Fibroblast of mammary gland (primary cell): ENCODE results near the gene FCHSD2.

Experiments
- DNase-seq: peaks from one replicate; pipeline ENCODE4 v3.0.0-alpha.2; 2010; ENCODE audit warnings: low read depth
- H3K4me3 ChIP-seq: 2 replicates; pipeline ENCODE4 v1.5.1; 2011; ENCODE audit warnings: low read depth, mild to moderate bottlenecking, low read length, moderate library complexity; ENCODE audit not compliant: control insufficient read depth
- TF ChIP-seq, protein P1 (sequence below): conservative IDR thresholded peaks from 2 replicates; pipeline ENCODE4 v1.5.1; 2011; ENCODE audit warnings: low read depth, low read length, inconsistent platforms; ENCODE audit not compliant: control insufficient read depth, insufficient read depth

FCHSD2 gene

DNA sequence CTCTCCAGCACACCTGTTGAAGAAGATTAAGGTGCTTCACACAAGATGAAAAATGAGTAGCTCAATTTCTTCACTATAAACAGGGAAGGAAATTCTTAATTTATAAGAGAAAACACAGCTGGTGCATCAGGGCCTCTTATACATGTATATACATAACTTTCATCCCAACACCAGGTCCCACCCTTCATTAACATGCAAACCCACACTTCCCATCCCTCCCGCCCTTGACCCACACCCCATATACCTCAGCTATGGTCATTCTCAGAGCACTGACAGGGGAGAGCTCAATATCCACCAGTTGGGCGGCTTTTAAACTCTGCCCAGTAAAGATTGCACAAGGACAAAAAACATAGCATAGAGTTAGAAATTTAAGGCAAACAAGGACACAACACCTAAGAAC is 242.1 kb downstream of the FCHSD2 start:
- TF ChIP-seq, protein P1, sequence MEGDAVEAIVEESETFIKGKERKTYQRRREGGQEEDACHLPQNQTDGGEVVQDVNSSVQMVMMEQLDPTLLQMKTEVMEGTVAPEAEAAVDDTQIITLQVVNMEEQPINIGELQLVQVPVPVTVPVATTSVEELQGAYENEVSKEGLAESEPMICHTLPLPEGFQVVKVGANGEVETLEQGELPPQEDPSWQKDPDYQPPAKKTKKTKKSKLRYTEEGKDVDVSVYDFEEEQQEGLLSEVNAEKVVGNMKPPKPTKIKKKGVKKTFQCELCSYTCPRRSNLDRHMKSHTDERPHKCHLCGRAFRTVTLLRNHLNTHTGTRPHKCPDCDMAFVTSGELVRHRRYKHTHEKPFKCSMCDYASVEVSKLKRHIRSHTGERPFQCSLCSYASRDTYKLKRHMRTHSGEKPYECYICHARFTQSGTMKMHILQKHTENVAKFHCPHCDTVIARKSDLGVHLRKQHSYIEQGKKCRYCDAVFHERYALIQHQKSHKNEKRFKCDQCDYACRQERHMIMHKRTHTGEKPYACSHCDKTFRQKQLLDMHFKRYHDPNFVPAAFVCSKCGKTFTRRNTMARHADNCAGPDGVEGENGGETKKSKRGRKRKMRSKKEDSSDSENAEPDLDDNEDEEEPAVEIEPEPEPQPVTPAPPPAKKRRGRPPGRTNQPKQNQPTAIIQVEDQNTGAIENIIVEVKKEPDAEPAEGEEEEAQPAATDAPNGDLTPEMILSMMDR = no peak
- no peak for DNase-seq
- H3K4me3 ChIP-seq = no peak overlapping the region

DNA sequence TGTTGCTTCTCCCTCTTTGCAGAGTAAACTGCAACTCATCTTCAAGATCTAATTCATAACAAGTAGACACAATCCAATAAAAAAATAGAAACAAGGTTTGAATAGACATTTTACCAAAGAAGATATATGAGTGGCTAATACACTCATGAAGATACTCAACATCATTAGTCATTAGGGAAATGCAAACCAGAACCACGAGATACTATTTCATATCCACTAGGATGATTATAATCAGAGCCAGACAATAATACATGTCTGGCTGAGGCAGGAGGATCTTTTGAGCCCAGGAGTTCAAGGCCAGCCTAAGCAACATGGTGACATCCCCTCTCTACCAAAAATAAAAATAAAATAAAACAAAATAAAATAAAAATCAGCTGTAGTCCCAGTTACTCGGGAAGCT is 242.9 kb downstream of the FCHSD2 start:
- H3K4me3 ChIP-seq = no peak overlapping the region
- DNase-seq = peak; percentile 28
- TF ChIP-seq, protein P1 = no peak

DNA sequence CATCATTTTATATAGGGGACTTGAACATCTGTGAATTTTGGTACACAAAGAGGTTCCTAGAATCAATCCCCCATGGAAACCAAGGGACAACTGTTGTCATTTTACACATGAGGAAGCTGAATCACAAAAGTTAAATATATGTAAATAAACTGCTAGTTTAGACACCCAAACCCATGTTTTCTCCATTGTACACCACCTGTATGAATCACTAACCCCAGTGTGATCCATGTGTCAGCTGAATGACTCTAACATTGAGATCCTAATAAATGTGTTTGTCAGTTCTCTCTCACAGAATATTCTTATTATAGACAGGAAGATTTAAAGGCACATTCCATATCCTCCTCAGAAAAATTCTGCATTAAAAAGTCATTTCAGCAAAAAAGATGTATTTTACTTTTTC is 244.6 kb downstream of the FCHSD2 start:
- no peak for DNase-seq
- TF ChIP-seq, protein P1 = no peak
- H3K4me3 ChIP-seq = no peak overlapping the region

DNA sequence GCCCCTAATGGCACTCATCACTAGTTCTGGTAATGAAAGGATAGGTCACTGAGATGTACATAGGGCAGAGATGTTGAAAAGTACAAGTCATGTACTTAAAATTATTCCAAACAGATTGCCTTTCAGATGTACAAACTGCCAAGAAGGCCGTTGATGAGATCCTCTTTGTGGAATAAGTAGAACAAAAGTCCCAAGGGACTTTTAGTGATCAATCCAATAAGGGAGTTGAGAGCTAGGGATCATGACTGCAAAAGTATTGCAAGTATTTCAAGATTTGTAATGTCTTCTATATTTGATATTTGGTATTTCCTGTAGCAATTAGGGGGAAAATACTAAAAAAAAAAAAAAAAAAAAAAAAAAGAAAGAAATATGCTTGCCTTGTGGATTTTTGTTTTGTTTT is 245.7 kb downstream of the FCHSD2 start:
- no peak overlapping the region for H3K4me3 ChIP-seq
- peak; percentile 6 for DNase-seq
- TF ChIP-seq, protein P1 = no peak

DNA sequence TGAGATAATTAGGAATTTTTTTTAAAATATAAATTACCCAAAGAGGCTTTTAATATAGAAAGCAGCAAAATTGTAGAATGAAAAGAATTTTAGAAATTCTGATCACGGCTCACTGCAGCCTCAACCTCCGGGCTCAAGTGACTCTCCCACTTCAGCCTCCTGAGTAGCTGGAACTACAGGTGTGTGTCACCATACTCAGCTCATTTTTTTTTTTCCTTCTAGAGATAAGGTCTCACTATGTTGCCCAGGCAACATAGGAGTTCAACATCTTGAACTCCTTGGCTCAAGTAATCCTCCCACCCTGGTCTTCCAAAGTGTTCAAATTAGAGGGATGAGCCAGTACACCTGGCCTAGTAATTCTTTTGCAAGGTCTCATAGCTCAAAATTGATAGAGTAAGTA is 251.2 kb downstream of the FCHSD2 start:
- no peak for DNase-seq
- H3K4me3 ChIP-seq = no peak overlapping the region
- TF ChIP-seq, protein P1 = no peak

DNA sequence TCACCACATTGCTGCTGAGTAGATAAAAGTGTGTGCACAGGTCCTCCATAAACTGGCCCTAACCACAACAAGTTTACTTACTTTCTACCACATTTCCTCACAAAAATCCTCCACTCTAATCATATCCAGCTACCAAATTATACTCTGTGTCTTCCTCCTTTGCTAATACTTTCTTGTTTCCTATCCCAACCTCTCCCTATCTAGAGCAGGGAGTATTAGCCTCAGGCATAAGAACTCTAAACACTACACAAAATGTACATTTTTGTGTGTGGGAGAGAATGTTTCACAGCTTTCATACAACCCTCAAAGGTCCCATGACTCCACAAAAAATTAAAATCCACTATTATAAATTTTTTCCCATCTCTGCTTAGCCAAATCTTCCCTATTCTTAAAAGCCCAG is 255.5 kb downstream of the FCHSD2 start:
- DNase-seq = no peak
- TF ChIP-seq, protein P1 = no peak
- no peak overlapping the region for H3K4me3 ChIP-seq

DNA sequence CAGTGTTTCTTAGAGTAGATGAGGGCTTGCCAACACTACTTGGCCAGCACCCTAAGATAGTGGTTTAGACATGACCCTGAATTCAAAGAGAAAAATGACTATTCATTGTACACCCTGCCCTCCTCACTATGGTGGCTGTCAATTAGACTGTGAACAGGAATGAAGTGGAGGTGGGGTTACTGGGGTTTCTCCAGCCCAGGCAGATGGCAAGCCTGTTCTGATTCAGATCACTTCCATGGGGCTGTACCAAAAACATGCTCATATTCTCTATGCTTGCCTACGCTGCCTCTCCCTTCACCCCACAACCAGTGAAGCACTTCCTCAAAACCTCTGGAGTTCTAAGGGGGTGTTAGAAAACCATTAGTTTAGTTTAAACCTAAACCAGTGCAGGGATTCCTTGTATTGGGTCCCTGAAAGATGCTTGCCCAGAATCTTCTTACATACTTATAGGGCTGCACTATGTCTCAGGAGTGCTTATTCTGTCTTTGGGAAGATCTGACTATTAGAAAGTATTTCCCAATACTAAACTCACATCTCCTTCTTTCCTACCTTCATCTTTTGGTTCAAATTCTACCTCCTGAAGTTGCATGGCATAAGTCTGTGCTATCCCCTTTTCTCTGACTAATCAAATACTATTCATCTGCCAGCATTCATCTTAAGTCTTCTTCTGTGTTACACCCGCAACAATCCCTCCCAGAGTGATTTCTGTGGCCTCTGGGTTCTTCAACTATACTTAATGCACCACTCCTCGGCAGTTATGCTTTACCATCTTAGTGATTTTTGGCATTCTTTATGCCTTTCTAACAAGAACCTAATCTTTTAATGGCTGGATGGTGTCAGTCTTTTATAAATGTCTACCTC is 256.1 kb downstream of the FCHSD2 start:
- TF ChIP-seq, protein P1 = no peak
- DNase-seq = no peak
- H3K4me3 ChIP-seq = no peak overlapping the region
